HFF-Myc (cell line): ENCODE results near the gene RAP1GAP2.

ENCODE experiments used
- DNase-seq: peaks from one replicate; pipeline ENCODE4 v3.0.0-alpha.2; 2011; ENCODE audit warnings: low read depth; ENCODE audit errors: extremely low read depth
- H3K4me3 ChIP-seq: replicated peaks from 2 replicates; pipeline ENCODE4 v1.5.1; 2011; ENCODE audit warnings: low read depth, mild to moderate bottlenecking, control low read depth, low read length
- TF ChIP-seq, protein P1 (sequence below): IDR thresholded peaks from 2 replicates; pipeline ENCODE4 v1.5.1; 2012; ENCODE audit warnings: mild to moderate bottlenecking, low read depth, low read length, control low read depth; ENCODE audit errors: missing control alignments

The RAP1GAP2 gene

DNA sequence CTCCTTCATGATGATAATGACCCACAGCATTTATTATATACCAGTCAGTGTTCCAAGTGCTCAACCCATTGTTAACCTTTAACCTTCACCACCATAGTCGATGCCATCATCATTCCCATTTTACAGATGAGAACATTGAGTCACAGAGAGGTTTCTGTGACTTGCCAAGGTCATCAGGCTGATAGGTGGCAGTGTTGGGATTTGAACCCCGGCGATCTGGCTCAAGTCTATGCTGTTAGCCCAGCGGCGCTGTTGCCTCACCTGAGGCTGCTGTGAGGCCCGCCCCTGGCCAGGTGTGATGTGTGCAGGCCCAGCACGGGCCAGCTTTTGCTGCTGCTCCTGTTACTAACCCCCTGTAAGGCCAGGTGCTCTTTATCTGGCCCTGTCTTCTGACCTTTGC lies 166.0 kb downstream of the RAP1GAP2 start:
- TF ChIP-seq, protein P1, sequence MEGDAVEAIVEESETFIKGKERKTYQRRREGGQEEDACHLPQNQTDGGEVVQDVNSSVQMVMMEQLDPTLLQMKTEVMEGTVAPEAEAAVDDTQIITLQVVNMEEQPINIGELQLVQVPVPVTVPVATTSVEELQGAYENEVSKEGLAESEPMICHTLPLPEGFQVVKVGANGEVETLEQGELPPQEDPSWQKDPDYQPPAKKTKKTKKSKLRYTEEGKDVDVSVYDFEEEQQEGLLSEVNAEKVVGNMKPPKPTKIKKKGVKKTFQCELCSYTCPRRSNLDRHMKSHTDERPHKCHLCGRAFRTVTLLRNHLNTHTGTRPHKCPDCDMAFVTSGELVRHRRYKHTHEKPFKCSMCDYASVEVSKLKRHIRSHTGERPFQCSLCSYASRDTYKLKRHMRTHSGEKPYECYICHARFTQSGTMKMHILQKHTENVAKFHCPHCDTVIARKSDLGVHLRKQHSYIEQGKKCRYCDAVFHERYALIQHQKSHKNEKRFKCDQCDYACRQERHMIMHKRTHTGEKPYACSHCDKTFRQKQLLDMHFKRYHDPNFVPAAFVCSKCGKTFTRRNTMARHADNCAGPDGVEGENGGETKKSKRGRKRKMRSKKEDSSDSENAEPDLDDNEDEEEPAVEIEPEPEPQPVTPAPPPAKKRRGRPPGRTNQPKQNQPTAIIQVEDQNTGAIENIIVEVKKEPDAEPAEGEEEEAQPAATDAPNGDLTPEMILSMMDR = no peak

DNA sequence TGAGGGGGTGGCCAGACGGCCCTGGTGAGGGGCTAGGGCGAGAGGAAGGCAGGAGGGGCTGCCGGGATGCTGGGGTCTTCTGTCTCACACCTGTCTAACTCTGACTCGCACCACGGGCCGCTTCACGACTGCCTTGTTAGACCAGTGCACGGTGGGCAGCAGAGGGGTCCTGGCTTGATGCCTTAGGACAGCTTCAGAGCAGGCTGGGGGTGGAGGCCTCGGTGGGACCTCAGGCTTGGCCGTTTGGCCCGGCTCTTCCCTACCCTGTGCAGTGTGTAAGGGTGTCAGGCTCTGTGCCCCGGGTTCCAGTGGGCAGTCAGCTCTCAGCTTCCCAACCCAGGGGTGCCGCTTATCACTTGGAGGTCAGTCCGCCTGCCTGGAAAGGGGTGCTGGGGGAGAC lies 166.5 kb downstream of the RAP1GAP2 start:
- DNase-seq = no peak

More for the DNA sequence above, 166.0 kb downstream of the RAP1GAP2 start:
- no peak for DNase-seq
- H3K4me3 ChIP-seq = no peak overlapping the region

DNA sequence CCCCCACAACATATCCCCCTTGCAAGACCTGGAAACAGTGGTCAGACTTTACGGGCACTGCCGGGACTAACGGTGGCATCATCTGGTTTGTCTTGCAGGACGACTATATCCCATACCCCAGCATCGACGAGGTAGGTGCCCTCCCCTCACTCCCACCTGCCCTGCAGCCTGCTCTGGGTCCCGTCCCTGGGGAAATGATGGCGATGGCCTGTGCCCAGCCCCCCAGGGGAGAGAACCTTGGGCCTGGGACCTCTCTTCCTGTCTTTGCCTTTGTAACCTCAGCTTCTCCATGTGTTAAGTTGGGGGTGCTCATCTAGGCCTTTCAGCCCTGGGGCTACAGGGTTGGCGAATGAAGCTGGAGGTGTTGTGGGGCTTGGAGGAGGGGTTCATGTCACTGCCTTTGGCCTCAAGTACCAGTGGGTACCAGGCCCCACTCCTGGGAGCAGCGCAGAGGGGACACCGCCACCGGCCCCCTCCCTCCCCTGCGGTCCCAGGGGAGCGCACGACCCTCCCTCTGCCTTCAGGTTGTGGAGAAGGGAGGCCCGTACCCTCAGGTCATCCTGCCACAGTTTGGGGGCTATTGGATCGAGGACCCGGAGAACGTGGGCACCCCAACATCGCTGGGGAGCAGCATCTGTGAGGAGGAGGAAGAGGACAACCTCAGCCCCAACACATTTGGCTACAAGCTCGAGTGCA lies 167.2 kb downstream of the RAP1GAP2 start:
- TF ChIP-seq, protein P1 = no peak
- H3K4me3 ChIP-seq = no peak overlapping the region
- no peak for DNase-seq

More for the DNA sequence above, 166.5 kb downstream of the RAP1GAP2 start:
- H3K4me3 ChIP-seq = no peak overlapping the region
- TF ChIP-seq, protein P1 = no peak

DNA sequence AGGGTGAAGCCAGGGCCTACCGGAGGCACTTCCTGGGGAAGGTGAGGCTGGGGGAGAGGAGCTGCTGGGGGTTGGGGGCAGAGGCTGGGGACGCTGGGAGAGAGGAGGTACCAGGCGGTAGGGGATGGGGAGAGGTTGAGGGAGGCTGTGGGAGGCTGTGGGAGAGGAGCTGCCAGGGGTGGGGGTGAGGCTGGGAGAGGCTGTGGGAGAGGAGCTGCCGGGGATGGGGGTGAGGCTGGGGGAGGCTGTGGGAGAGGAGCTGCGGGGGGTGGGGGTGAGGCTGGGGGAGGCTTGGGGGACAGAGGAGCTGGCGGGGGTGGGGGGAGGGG lies 167.8 kb downstream of the RAP1GAP2 start:
- TF ChIP-seq, protein P1 = no peak
- DNase-seq = no peak
- H3K4me3 ChIP-seq = no peak overlapping the region

DNA sequence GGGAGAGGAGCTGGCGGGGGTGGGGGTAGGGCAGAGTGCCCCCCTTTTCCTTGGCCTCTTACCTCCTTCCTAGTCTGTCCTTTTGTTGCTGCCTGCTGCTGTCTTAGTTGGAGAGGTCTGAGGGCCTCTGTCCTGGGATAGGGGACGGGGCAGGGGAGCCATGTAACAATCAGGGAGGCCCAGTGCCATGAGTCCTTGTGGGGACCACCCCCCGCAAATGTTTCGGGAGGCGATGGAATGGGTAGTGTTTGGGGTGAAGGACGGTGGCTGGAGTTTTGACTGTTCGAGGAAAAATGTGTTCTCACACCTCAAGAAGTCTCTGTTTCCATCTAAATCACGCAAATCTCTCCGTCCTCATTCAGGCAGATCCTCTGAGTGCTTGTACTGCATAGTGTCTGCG lies 168.1 kb downstream of the RAP1GAP2 start:
- no peak for DNase-seq
- no peak overlapping the region for H3K4me3 ChIP-seq
- TF ChIP-seq, protein P1 = no peak

DNA sequence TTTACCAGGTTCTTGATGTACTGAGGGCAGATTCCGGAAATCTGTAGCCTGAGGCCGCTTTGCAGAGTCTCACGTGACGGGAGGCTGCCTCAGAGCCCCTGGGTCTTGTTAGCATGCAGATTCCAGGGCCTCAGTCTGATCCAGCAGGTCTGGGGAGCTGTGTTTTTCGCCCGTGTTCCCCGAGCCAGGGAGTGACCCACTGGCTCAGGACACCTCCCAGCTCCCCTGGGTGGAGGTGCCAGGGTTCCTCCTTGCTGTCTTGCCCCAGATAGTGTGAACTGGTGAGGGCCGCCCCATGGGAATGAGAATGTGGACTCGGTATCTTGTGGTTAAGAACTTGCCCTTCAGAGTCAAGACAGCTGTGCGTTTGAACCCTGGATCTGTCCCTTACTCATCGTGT lies 168.6 kb downstream of the RAP1GAP2 start:
- no peak for DNase-seq
- no peak overlapping the region for H3K4me3 ChIP-seq
- TF ChIP-seq, protein P1 = no peak
